Skeletal muscle satellite cell (primary cell): Measurements from ENCODE around the gene NPIPA5.
"Not testable (repeated sequence)": the region's sequence is repeated elsewhere in the genome, so short reads cannot be mapped to it uniquely, and the experiment has no call there.

Experiments used
- H3K27me3 ChIP-seq: 2 replicates; pipeline ENCODE4 v1.7.0; 2013; ENCODE audit warnings: low read length; ENCODE audit not compliant: control insufficient read depth, insufficient read depth
- H3K36me3 ChIP-seq: 2 replicates; pipeline ENCODE4 v1.7.0; 2013; ENCODE audit warnings: mild to moderate bottlenecking, control low read depth, low read length; ENCODE audit not compliant: insufficient read depth
- H3K4me1 ChIP-seq: 2 replicates; pipeline ENCODE4 v1.7.0; 2013; ENCODE audit warnings: low read length; ENCODE audit not compliant: control insufficient read depth, insufficient read depth
- H3K4me2 ChIP-seq: 2 replicates; pipeline ENCODE4 v1.7.0; 2013; ENCODE audit warnings: mild to moderate bottlenecking, low read length
- H3K4me3 ChIP-seq: 2 replicates; pipeline ENCODE4 v1.7.0; 2013; ENCODE audit warnings: low read length
- H3K9ac ChIP-seq: 2 replicates; pipeline ENCODE4 v1.7.0; 2013; ENCODE audit warnings: mild to moderate bottlenecking, low read depth, low read length, moderate library complexity
- H3K9me3 ChIP-seq: replicated peaks from 2 replicates; pipeline ENCODE4 v1.7.0; 2013; ENCODE audit warnings: mild to moderate bottlenecking, control low read depth, low read length

NPIPA5 gene

DNA sequence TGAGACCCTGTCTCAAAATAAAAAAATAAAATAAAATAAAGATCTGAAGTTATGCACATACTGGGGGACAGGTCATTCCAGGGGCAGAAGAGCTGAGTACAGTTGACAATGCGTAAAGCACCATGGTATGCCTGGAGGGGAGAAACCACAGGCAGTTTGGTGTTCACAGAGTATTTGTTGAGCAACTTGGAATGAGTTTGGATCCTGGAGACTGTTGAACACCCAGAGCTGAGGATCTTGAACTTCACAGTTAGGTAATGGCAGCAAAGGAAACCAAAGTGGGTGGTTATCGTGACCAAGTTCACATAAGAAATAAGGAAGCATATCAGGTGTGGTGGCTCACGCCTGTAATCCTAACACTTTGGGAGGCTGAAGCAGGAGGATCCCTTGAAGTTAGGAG lies 26.0 kb upstream of the NPIPA5 start:
- H3K9me3 ChIP-seq, H3K4me3 ChIP-seq, H3K4me2 ChIP-seq, H3K36me3 ChIP-seq, H3K4me1 ChIP-seq, H3K27me3 ChIP-seq, H3K9ac ChIP-seq: not testable (repeated sequence)

DNA sequence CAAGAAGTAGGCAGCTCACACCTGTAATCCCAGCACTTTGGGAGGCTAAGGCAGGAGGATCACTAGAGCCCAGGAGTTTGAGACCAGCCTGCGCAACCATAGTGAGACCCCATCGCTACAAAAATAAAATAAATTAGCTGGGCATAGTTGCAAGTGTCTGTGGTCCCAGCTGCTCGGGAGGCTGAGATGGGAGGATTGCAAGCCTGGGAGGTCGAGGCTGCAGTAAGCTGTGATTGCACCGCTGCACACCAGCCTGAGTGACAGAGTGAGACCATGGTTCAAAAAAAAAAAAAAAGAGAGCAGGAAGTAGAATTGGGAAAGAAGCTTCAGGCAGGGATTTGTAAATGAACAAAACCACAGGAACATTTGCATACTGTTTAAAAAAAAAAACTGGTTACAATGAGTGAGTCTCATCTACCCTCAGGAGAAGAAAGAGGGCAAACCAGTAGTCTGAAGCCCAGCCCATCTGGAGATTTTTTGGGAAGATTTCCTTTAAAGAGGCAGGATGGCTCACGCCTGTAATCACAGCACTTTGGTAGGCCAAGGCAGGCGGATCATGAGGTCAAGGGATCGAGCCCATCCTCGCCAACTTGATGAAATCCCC lies 25.4 kb upstream of the NPIPA5 start:
- no peaks in the 10 kb centered on the region for H3K9me3 ChIP-seq
- no peaks in the 10 kb centered on the region for H3K4me1 ChIP-seq
- H3K9ac ChIP-seq, result no peak overlapping the region
- no peak overlapping the region for H3K4me3 ChIP-seq
- H3K4me2 ChIP-seq, result no peak overlapping the region
- H3K36me3 ChIP-seq, result no peaks in the 10 kb centered on the region
- H3K27me3 ChIP-seq, result peaks cover 3% of the 10 kb centered on the region

DNA sequence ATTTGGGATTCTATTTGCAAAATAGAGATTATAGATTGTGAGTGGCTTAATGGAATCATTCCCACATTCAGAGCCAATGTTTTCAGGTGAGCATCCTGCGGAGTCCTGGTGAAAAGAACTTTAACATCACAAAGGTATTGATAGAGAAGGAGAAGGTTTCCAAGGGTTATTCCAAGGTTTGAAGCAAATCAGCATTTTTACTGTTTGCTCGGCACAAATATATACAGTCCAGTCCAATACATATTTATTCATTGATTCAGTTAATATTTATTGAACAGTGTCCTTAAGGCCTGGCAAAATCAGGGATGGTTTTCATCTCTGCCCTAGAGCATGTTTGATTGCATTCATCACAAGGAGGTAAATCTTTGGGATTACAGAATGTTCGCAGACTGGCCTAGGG lies 23.9 kb upstream of the NPIPA5 start:
- Histone ChIP-seq H3K9ac (no peak overlapping the region), H3K4me2 (no peak overlapping the region), H3K27me3 (peaks cover 6% of the 10 kb centered on the region), H3K4me3 (no peak overlapping the region), H3K4me1 (no peaks in the 10 kb centered on the region), H3K36me3 (no peaks in the 10 kb centered on the region), H3K9me3 (no peaks in the 10 kb centered on the region)

DNA sequence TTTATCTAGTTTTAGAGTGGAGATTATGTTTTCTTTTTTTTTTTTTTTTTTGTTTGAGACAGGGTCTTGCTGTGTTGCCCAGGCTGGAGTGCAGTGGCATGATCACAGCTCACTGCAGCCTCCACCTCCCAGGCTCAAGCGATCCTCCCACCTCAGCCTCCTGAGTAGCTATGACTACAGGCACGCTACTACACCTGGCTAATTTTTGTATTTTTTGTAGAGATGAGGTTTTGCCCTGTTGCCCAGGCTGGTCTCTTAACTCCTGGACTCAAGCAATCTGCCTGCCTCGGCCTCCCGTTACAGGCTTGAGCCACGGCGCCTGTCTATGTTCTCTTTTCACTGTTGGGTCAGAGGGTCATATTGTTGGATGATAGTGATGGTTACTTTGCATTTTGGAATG lies 22.2 kb upstream of the NPIPA5 start:
- not testable (repeated sequence) for H3K4me3 ChIP-seq, H3K36me3 ChIP-seq, H3K9ac ChIP-seq, H3K27me3 ChIP-seq, H3K4me1 ChIP-seq, H3K4me2 ChIP-seq, H3K9me3 ChIP-seq

DNA sequence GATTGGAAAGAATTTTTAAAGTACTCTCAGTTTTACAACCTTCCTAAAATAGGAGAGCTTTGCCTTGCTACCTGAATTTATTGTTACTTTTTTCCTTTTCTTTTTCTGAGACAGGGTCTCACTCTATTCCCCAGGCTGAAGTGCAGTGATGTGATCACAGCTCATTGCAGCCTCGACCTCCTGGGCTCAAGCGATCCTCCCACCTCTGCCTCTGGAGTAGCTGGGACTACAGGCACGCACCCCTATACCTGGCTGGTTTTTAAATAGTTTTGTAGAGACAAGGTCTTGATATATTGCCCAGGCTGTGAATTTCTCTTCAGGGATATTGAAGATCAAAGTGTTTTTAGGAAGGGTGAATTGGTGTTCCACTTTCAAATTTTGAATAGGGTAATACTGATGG lies 21.2 kb upstream of the NPIPA5 start:
- no peaks in the 10 kb centered on the region for H3K36me3 ChIP-seq
- H3K9me3 ChIP-seq, result no peaks in the 10 kb centered on the region
- no peaks in the 10 kb centered on the region for H3K4me1 ChIP-seq
- H3K4me2 ChIP-seq, result no peak overlapping the region
- H3K9ac ChIP-seq, result no peak overlapping the region
- peaks cover 10% of the 10 kb centered on the region for H3K27me3 ChIP-seq
- H3K4me3 ChIP-seq, result no peak overlapping the region

DNA sequence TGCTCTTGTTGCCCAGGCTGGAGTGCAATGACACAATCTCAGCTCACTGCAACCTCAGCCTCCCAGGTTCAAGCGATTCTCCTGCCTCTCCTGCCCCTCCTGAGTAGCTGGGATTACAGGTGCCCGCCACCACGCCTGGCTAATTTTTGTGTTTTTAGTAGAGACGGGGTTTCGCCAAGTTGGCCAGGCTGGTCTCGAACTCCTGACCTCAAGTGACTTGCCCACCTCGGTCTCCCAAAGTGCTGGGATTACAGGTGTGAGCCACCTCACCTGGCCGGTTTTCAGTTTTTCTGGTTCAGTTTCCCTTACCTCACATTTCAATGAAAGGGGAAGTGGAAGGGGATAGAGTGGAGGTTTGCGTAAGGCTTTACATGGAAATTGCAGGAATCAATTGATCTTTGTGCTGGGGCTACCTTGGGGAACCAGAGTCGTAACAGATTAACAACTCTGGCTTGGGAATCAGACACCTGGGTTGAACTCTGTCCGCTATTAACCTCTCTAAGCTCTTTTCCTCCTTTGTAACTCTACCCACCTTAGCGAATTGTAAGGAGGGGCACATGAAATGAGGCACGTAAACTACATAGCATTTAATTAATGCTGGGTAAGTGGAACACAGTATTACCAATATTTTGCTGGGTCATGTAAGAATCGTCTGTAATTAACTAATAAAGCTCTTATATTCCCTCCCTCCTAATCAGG lies 20.7 kb upstream of the NPIPA5 start:
- no peak overlapping the region for H3K9ac ChIP-seq
- no peaks in the 10 kb centered on the region for H3K4me1 ChIP-seq
- H3K9me3 ChIP-seq, result no peaks in the 10 kb centered on the region
- peaks cover 10% of the 10 kb centered on the region for H3K27me3 ChIP-seq
- H3K36me3 ChIP-seq, result no peaks in the 10 kb centered on the region
- H3K4me2 ChIP-seq, result no peak overlapping the region
- no peak overlapping the region for H3K4me3 ChIP-seq

DNA sequence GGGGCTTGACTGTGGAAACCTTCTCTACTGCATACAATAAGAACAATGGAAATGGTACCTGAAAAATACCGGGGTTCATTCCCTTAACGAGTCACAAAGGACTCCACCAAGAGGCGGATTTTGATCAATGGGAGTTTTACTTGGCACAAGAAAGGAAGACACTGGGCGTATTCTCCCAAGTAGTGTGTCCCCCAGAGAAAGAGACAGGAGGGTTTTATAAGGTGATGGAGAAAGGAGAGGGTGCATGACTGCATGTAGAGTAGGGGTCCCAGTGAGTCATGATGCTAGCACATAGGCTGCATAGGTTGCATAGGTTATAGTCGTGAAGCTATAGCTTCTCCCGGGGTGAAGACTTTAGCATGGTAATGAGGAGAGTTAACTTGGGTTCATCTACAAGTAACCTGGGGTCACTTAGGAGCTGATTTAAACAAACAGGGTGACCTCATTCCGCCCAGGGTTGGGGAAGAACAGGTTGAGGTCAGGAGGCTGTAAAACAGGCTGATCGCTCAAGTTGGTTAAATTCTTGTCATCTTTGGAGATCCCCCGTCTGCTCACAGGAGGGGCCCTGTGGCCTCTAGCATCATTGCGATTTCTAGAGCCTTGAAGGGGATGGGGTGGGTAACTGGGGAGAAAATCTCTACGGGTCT lies 19.0 kb upstream of the NPIPA5 start:
- Histone ChIP-seq H3K4me2 (no peak overlapping the region), H3K9ac (no peak overlapping the region), H3K4me3 (no peak overlapping the region), H3K9me3 (no peaks in the 10 kb centered on the region), H3K4me1 (no peaks in the 10 kb centered on the region), H3K36me3 (no peaks in the 10 kb centered on the region), H3K27me3 (peaks cover 10% of the 10 kb centered on the region)

DNA sequence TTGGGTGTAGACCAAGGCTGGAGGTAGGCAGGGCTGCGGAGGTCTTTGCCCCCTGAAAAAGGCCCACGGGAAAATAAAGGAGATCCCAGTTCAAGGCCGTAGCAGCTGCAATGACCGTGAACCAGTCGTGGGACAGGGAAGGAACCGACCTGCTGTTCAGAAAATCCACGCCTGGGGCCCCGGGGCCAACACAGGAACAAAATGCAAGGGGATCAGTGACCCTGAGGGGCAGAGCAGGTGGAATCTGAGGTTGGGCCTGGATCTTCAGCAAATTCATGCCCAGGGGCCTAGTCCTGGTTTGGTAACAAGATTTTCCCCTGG lies 18.4 kb upstream of the NPIPA5 start:
- not testable (repeated sequence) for H3K4me3 ChIP-seq, H3K4me1 ChIP-seq, H3K9me3 ChIP-seq, H3K27me3 ChIP-seq, H3K9ac ChIP-seq, H3K36me3 ChIP-seq
- H3K4me2 ChIP-seq, result peak overlapping the region; percentile 90

DNA sequence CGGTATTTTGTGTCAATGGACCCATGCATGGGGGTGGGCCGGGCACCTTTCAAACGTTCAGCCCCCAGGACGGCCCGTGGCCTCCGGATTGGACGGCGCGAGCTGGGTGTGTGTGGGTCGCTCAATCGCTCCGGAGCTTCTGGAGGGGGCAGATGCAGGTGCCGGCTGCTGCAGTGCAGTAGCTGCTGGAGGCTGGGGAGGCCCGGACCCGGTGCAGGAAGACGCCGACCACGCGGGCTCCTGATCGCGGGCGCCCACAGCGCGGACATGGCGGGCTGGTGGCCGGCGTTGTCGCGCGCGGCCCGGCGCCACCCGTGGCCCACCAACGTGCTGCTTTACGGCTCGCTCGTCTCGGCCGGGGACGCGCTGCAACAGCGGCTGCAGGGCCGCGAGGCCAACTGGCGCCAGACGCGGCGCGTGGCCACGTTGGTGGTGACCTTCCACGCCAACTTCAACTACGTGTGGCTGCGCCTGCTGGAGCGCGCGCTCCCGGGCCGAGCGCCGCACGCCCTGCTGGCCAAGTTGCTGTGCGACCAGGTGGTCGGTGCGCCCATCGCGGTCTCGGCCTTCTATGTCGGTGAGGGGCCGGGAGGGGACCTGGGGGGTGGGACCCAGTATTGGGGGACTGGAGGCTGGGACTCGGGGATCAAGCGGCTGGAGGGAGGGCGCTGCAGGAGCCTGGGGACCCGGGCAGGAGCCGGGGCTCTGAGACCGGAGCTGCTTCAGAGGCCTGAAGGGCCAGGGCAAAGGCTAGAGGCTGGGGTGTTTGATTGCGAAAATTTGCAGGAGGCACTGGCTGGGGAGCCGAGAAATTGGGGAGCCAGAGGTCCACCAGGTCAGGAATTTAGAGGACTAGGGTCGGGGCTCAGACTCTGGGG lies 17.8 kb upstream of the NPIPA5 start, which contains the start of gene MPV17L:
Gene MPV17L (plus strand): TSS at position 124 of the 878 bp plus-strand sequence. CDS start 144 bp downstream, at position 268.
- not testable (repeated sequence) for H3K4me1 ChIP-seq, H3K9me3 ChIP-seq, H3K27me3 ChIP-seq, H3K36me3 ChIP-seq
- Histone ChIP-seq H3K4me2 (peak within 1 kb of the TSS; percentile 90), H3K9ac (peak within 1 kb of the TSS; percentile 3), H3K4me3 (peak within 1 kb of the TSS; percentile 68)

DNA sequence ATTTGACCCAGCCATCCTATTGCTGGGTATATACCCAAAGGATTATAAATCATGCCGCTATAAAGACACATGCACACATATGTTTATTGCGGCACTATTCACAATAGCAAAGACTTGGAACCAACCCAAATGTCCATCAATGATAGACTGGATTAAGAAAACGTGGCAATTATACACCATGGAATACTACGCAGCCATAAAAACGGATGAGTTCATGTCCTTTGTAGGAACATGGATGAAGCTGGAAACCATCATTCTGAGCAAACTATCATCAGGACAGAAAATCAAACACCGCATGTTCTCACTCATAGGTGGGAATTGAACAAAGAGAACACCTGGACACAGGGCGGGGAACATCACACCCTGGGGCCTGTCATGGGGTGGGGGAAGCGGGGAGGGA lies 14.9 kb upstream of the NPIPA5 start:
- not testable (repeated sequence) for H3K36me3 ChIP-seq, H3K9me3 ChIP-seq, H3K9ac ChIP-seq, H3K4me2 ChIP-seq, H3K4me1 ChIP-seq, H3K27me3 ChIP-seq, H3K4me3 ChIP-seq

DNA sequence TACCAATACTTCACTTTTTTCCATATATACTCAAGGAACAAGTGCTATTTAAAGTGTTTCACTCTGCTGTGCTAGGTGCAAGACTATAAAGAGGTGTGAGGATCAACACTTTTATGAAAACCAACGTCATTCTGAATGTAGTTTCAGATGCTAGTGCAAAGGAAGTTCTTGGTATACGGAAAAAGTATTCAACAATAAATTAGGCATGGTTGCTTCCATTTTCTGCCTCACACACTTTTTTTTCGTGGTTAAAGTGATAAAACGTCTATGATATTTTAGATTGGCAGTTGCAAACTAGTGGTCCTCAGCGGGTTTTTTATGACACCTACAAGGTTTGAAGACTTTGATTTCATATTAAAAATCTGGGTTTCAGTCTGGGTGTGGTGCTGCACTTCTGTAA lies 11.8 kb upstream of the NPIPA5 start:
- not testable (repeated sequence) for H3K4me1 ChIP-seq, H3K9me3 ChIP-seq, H3K27me3 ChIP-seq, H3K4me2 ChIP-seq, H3K9ac ChIP-seq, H3K36me3 ChIP-seq, H3K4me3 ChIP-seq
